GM20000 (cell line): ENCODE data around the gene PAPLN.

Experiments
- DNase-seq: peaks from one replicate; pipeline ENCODE4 v3.0.0; 2012; ENCODE audit warnings: low spot score
- TF ChIP-seq, protein P1 (sequence below): IDR thresholded peaks from 2 replicates; pipeline ENCODE4 v1.5.1; 2012; ENCODE audit warnings: mild to moderate bottlenecking, control low read depth; ENCODE audit errors: extremely low read depth, missing control alignments

Gene PAPLN

DNA sequence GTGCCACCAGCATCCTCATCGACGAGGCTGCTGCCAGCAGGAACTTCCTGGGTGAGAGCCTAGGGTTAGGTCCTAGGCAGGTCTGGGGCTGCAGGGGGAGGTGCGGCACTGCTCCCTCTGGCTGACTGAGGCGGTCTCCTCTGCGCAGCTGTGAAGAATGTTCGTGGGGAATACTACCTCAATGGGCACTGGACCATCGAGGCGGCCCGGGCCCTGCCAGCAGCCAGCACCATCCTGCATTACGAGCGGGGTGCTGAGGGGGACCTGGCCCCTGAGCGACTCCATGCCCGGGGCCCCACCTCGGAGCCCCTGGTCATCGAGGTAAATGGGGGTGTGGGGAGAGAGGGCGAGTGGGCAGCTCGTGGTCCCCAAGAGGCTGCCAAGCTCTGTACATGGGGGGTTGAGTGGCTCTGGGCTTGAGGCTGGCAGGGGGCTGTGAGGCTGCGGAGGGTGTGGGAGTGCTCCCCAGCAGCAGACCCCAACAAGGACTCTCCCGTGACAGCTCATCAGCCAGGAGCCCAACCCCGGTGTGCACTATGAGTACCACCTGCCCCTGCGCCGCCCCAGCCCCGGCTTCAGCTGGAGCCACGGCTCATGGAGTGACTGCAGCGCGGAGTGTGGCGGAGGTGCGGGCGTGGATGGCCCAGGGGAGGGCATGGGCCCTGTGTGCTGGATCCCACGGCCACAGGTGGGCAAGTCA lies 14.4 kb downstream of the PAPLN start:
- TF ChIP-seq, protein P1, sequence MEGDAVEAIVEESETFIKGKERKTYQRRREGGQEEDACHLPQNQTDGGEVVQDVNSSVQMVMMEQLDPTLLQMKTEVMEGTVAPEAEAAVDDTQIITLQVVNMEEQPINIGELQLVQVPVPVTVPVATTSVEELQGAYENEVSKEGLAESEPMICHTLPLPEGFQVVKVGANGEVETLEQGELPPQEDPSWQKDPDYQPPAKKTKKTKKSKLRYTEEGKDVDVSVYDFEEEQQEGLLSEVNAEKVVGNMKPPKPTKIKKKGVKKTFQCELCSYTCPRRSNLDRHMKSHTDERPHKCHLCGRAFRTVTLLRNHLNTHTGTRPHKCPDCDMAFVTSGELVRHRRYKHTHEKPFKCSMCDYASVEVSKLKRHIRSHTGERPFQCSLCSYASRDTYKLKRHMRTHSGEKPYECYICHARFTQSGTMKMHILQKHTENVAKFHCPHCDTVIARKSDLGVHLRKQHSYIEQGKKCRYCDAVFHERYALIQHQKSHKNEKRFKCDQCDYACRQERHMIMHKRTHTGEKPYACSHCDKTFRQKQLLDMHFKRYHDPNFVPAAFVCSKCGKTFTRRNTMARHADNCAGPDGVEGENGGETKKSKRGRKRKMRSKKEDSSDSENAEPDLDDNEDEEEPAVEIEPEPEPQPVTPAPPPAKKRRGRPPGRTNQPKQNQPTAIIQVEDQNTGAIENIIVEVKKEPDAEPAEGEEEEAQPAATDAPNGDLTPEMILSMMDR = no peak
- no peak for DNase-seq

DNA sequence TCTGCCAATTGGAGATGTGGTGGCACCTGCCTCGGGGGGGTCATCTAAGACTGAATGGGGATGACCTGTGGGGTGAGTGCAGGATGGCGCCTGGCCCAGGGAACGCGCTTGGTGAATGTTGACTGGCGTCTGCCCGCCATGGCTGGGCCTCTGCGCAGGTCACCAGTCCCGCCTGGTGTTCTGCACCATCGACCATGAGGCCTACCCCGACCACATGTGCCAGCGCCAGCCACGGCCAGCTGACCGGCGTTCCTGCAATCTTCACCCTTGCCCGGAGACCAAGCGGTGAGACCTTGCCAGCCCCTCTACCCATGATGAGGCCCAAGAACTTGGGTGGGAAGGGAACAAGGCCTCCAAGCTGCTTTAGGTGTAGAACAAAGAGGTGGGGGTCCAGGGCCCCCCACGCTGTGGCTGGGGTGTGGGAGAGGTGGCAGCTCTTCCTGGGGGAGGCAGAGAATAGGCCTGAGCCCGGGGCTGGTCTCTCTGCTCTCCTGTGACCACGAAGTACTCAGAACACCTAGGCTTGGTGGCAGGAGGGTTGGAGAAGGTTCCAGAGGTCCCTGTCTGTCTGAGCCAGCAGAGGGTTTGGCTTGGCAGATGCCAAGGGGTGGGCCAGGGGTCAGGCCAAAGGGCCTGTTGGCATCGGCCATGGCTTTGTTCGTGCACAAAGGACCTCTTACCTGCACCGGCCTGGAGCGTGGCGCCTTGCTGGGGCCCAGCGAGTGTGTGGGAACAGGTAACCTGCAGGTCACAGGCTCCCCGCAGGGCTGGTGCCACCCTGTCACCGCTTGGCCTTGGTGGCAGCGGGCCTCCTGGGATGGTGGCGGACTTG lies 15.4 kb downstream of the PAPLN start:
- no peak for DNase-seq
- TF ChIP-seq, protein P1 = no peak

DNA sequence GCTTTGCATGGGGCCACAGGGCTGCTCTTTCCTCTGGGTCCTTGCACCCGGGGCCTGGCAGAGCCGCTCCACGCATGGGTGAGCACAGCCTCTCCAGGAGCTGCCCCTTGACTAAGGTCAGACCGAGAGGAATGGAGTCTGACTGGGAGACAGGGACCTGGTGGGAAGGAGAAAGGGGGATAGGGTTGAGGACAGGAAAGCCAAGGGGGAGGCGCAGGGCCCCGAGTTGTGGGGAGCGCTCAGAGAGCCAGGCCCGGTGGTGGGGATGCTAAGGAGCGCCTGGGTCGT lies 16.0 kb downstream of the PAPLN start:
- TF ChIP-seq, protein P1 = no peak
- no peak for DNase-seq

DNA sequence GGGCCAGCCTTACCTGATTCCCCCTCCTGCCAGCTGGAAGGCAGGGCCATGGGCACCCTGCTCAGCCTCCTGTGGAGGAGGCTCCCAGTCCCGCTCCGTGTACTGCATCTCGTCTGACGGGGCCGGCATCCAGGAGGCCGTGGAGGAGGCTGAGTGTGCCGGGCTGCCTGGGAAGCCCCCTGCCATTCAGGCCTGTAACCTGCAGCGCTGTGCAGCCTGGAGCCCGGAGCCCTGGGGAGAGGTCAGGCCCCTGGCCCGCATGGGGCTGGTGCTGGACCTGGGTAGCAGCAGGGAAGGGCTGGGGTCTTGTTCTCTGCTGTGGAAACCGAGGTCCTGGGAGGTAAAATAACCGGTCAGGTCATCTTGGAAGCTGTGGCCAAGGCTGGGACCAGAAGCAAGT lies 16.4 kb downstream of the PAPLN start:
- no peak for DNase-seq

DNA sequence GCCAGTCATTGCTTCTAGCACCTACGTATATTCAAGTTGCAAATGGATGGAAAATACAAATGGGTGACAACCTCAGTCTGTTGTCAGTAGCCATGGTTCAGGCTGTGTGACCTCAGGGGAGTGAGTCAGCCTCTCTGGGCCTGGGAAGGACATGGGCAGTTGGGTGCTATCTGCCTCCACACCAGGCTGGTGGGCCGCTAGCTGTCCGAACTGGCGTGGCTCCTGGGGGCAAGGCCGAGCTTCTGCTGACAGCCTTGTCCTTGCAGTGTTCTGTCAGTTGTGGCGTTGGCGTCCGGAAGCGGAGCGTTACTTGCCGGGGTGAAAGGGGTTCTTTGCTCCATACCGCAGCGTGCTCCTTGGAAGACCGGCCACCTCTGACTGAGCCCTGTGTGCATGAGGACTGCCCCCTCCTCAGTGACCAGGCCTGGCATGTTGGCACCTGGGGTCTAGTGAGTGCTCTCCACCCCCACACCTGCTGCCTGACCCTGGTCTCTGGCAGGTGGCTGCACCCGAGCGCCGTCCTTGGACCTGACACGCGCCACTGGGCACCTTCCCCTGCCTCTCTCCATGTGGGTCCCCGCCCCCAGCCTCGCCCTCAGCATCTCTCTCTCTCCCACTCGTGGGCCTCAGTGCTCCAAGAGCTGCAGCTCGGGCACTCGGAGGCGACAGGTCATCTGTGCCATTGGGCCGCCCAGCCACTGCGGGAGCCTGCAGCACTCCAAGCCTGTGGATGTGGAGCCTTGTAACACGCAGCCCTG lies 17.1 kb downstream of the PAPLN start:
- TF ChIP-seq, protein P1 = no peak
- no peak for DNase-seq

More for the DNA sequence above, 16.4 kb downstream of the PAPLN start:
- TF ChIP-seq, protein P1 = no peak

DNA sequence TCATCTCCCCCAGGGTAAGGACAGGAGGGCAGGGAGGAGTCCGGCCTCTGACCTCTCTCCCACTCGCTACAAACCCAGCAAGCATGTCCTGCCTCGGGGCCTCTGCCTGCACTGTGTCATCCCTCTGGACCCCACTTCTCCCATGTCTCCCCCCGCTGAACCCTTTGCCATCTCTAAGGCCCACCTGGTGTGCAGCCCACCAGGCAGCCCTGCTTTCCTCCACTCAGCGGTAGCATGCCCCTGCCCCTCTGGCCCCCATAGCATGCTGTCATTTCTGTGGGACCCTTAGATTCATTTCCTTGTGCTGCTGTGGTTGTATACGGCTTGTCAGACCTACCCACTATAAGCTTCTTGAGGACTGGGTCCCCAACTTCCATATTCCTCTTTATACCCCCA lies 17.7 kb downstream of the PAPLN start:
- DNase-seq = no peak

More for the DNA sequence above, 17.7 kb downstream of the PAPLN start:
- TF ChIP-seq, protein P1 = no peak
